Colonic mucosa (tissue), 4 donors: ENCODE data around the gene LAMA4. TPM values are rescaled to one million over a fixed set of nuclear protein-coding genes. Genes with fewer than 3 reads are reported as not detected.

Experiments
- DNase-seq: peaks from one replicate; pipeline ENCODE4 v3.0.0-alpha.2; 2020
- H3K27ac ChIP-seq: fragments of 200-600 bp; one replicate; pipeline ENCODE4 v1.8.0; 2021
- H3K27me3 ChIP-seq: fragments of 200-600 bp; one replicate; pipeline ENCODE4 v1.8.0; 2021
- H3K36me3 ChIP-seq: fragments of 200-600 bp; one replicate; pipeline ENCODE4 v1.8.0; 2021
- H3K4me1 ChIP-seq: fragments of 200-600 bp; one replicate; pipeline ENCODE4 v1.8.0; 2021; ENCODE audit warnings: mild to moderate bottlenecking
- H3K4me3 ChIP-seq: fragments of 200-600 bp; one replicate; pipeline ENCODE4 v1.8.0; 2021
- H3K9ac ChIP-seq, 2 donors: one replicate each; pipeline ENCODE4 v1.7.0; 2013; ENCODE audit warnings: control low read depth in 2 of 2, low read depth in 2 of 2, low read length in 2 of 2
- H3K9me3 ChIP-seq: fragments of 200-600 bp; one replicate; pipeline ENCODE4 v1.8.0; 2021
- CTCF ChIP-seq: fragments of 200-600 bp; IDR thresholded peaks from one replicate; pipeline ENCODE4 v1.8.0; 2022; ENCODE audit warnings: antibody characterized with exemption, mild to moderate bottlenecking
- intact Hi-C: fragments of 100-400 bp; cut with DNase I; formaldehyde crosslinking; loops from one replicate; pipeline ENCODE4 v1.14.1; 2022
- total RNA-seq, 2 donors: library from RNA; stranded (reverse); fragmentation: NEBNext Ultra II Directional in 1 of 2; extraction: Animal tissue kit (Norgen Biotek cat#: 25700) in 1 of 2; gene quantifications; one replicate each; pipeline ENCODE4 v1.2.1, GENCODE V29; 2021
- donor health status: healthy.
- donor health status: DM: no; HTN: no; CAD: no.
- donor health status: DM: no; HTN: no; CAD: no.

Gene LAMA4
- total RNA-seq, 2 donors from 2014 or later = 15.8 to 35.1 TPM

DNA sequence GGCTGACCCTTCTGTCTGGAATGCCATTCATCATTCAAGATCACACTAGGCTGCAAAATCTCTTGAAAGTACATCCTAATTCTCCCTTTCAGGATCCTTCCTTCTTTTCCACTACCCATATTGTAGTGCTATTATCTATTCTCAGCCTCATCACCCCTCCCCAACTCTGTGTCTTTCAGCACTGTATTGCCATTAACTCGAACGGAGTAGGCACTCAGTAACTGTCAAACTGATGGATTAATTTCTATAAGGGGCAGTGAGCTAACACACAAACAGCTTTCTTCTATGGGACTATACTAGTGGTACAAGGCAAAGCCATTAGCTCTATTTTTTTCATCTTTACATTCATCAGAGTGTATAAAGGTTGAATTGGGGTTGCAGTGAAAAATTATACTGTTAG lies 46.6 kb downstream of the LAMA4 start:
- H3K36me3 ChIP-seq = no peaks in the 10 kb centered on the region
- DNase-seq = no peak
- H3K27ac ChIP-seq = no peak overlapping the region
- no peaks in the 10 kb centered on the region for H3K4me1 ChIP-seq
- no peaks in the 10 kb centered on the region for H3K9me3 ChIP-seq
- no peak overlapping the region for H3K4me3 ChIP-seq
- intact Hi-C loops = no loop called here
- no peak for TF ChIP-seq CTCF
- H3K9ac ChIP-seq = no peak overlapping the region
- no peaks in the 10 kb centered on the region for H3K27me3 ChIP-seq

DNA sequence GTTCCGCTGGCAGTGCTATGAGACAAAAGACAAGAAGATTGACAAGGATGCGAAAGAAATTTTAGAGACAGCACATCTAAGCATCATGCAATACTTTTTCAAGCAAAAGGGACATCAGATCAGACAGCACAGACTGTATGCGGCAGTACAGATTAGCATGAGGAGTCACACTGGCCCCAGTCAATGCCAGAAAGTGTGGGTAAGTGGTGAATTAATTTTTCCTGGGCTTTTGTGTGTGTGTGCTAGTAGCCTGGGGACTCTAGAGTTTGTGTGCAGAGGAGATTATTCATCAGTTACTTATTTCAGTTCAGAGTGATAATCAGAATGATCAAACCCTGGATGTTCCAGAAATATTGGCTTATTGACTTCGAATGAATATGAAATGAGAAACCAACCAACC lies 47.2 kb downstream of the LAMA4 start:
- intact Hi-C loops = no loop called here
- Histone ChIP-seq H3K27me3 (no peaks in the 10 kb centered on the region), H3K36me3 (no peaks in the 10 kb centered on the region), H3K27ac (no peak overlapping the region), H3K4me3 (no peak overlapping the region), H3K9me3 (no peaks in the 10 kb centered on the region), H3K4me1 (no peaks in the 10 kb centered on the region), H3K9ac (no peak overlapping the region)
- no peak for TF ChIP-seq CTCF
- DNase-seq = no peak

DNA sequence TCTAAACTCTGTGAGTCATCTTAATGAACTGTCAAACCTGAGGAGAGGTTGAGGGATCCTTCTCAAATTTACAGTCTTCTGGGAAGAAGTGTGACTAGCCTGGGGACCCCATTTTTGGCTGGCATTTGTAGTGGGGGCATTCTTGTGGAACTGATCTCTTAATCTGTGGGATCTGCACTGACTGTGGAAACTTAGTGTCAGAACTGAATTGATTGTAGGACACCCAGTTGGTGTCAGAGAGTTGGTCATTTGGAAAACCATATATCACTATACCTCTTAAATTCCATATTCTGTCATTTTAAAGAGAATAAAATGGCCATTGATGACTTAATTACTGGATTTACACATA lies 48.3 kb downstream of the LAMA4 start:
- no peaks in the 10 kb centered on the region for H3K36me3 ChIP-seq
- TF ChIP-seq CTCF = no peak
- no peak overlapping the region for H3K4me3 ChIP-seq
- no peak for DNase-seq
- H3K4me1 ChIP-seq = no peaks in the 10 kb centered on the region
- no peaks in the 10 kb centered on the region for H3K9me3 ChIP-seq
- intact Hi-C loops = no loop called here
- H3K27ac ChIP-seq = no peak overlapping the region
- no peaks in the 10 kb centered on the region for H3K27me3 ChIP-seq
- H3K9ac ChIP-seq = no peak overlapping the region

- H3K4me1 ChIP-seq = no peaks in the 10 kb centered on the region
- H3K36me3 ChIP-seq = no peaks in the 10 kb centered on the region
- DNase-seq = no peak
- H3K27ac ChIP-seq = no peak overlapping the region
- no peaks in the 10 kb centered on the region for H3K9me3 ChIP-seq
- H3K27me3 ChIP-seq = no peaks in the 10 kb centered on the region
- intact Hi-C loops = no loop called here
- no peak overlapping the region for H3K4me3 ChIP-seq
- no peak for TF ChIP-seq CTCF
- H3K9ac ChIP-seq = no peak overlapping the region
These were observed 48.8 kb downstream of the LAMA4 start for GRCh38 chr6:112205427-112206109.

- no peaks in the 10 kb centered on the region for H3K27me3 ChIP-seq
- DNase-seq = no peak
- H3K9ac ChIP-seq = no peak overlapping the region
- no peak for TF ChIP-seq CTCF
- H3K4me3 ChIP-seq = no peak overlapping the region
- H3K9me3 ChIP-seq = no peaks in the 10 kb centered on the region
- intact Hi-C loops = no loop called here
- H3K36me3 ChIP-seq = no peaks in the 10 kb centered on the region
- no peaks in the 10 kb centered on the region for H3K4me1 ChIP-seq
- no peak overlapping the region for H3K27ac ChIP-seq
These were observed 50.0 kb downstream of the LAMA4 start for GRCh38 chr6:112204350-112204706.
